HCT116 (cell line): ENCODE measurements around the gene SLC12A5. TPM values are rescaled to one million over a fixed set of nuclear protein-coding genes. Genes with fewer than 3 reads are reported as not detected.

ENCODE experiments used
- ATAC-seq: fragments of 200-7000 bp; cut with Tn5 transposase; 2 replicates; pipeline ENCODE4 v1.9.1; 2020; ENCODE audit warnings: mild to moderate bottlenecking, moderate library complexity
- BruUV-seq: library from RNA; stranded (reverse); fragments of 400-500 nt; replicated peaks from 2 replicates; lab custom pipeline; 2021; lab: Mats Ljungman, UMichigan
- CTCF ChIA-PET: fragments of 300-600 bp; sonication (Branson Sonifier 250); formaldehyde crosslinking; loops from one replicate; lab custom pipeline; 2021; ENCODE audit warnings: antibody characterized with exemption; lab: Charles Lee
- POLR2A ChIA-PET: fragments of 300-600, 350-600 bp; sonication (Branson Sonifier 250); formaldehyde crosslinking; loops from one replicate; lab custom pipeline; 2021; ENCODE audit warnings: antibody characterized with exemption; lab: Charles Lee
- RAD21 ChIA-PET, 2 experiments: fragments of 300-600 bp; sonication (Branson Sonifier 250); formaldehyde crosslinking; loops; one replicate each; lab custom pipeline; 2023; ENCODE audit warnings: low total read pairs in 2 of 2; ENCODE audit not compliant: uncharacterized antibody in 2 of 2, unreplicated experiment in 2 of 2, low non-redundant PET in 1 of 2; lab: Charles Lee
- DNase-seq: peaks from one replicate; pipeline ENCODE4 v3.0.0-alpha.2; 2010; ENCODE audit warnings: low read depth, low spot score
- H2AFZ ChIP-seq: fragments of 200-600 bp; shearing (Covaris generic), sonication (generic); 2 replicates; pipeline ENCODE4 v1.6.1; 2017; ENCODE audit warnings: low read depth, mixed run types, mixed read lengths, antibody characterized with exemption, low read length; ENCODE audit not compliant: poor library complexity, severe bottlenecking
- H3K27ac ChIP-seq: 2 replicates; pipeline ENCODE4 v1.5.1; 2012; ENCODE audit warnings: low read depth, low read length
- H3K27me3 ChIP-seq: fragments of 200-600 bp; sonication (generic); 2 replicates; pipeline ENCODE4 v1.6.1; 2016; ENCODE audit warnings: mixed run types, low read length, mixed read lengths; ENCODE audit not compliant: insufficient read depth
- H3K36me3 ChIP-seq, 2 experiments: fragments of 200-500 bp in 1 of 2; fragments of 200-600 bp in 1 of 2; sonication (Bioruptor generic) in 1 of 2; sonication (generic) in 1 of 2; 2 replicates each; pipeline versions ENCODE4 v1.5.1 to v1.6.1; 2014 to 2016; ENCODE audit warnings: low read length in 2 of 2, inconsistent platforms in 1 of 2, mixed read lengths in 1 of 2, mixed run types in 1 of 2; ENCODE audit not compliant: insufficient read depth in 2 of 2, control insufficient read depth in 1 of 2
- H3K4me1 ChIP-seq, 2 experiments: fragments of 200-600 bp in 1 of 2; sonication (generic) in 1 of 2; 2 replicates each; pipeline versions ENCODE4 v1.5.1 to v1.6.1; 2012 to 2017; ENCODE audit warnings: low read length in 2 of 2, inconsistent platforms in 1 of 2, mild to moderate bottlenecking in 1 of 2, mixed read lengths in 1 of 2, mixed run types in 1 of 2, moderate library complexity in 1 of 2; ENCODE audit not compliant: insufficient read depth in 2 of 2, control insufficient read depth in 1 of 2
- H3K4me2 ChIP-seq: fragments of 200-600 bp; sonication (generic); 2 replicates; pipeline ENCODE4 v1.6.1; 2017; ENCODE audit warnings: mixed run types, low read length, mixed read lengths
- H3K4me3 ChIP-seq, 2 experiments: fragments of 200-600 bp in 1 of 2; sonication (generic) in 1 of 2; replicated peaks in 1 of 2; 2 replicates each; pipeline ENCODE4 v1.5.1; 2011 to 2016; ENCODE audit warnings: low read length in 2 of 2, control low read depth in 1 of 2, low read depth in 1 of 2, mild to moderate bottlenecking in 1 of 2, mixed read lengths in 1 of 2, mixed run types in 1 of 2
- H3K79me2 ChIP-seq: fragments of 200-600 bp; sonication (generic); 2 replicates; pipeline ENCODE4 v1.6.1; 2017; ENCODE audit warnings: mild to moderate bottlenecking, mixed run types, low read length, moderate library complexity, mixed read lengths; ENCODE audit not compliant: insufficient read depth
- H3K9ac ChIP-seq: fragments of 200-600 bp; sonication (generic); 2 replicates; pipeline ENCODE4 v1.6.1; 2016; ENCODE audit warnings: low read length, mixed read lengths
- H3K9me2 ChIP-seq: fragments of 200-600 bp; sonication (generic), shearing (Covaris generic); 2 replicates; pipeline ENCODE4 v1.6.1; 2017; ENCODE audit warnings: mixed run types, mild to moderate bottlenecking, moderate library complexity; ENCODE audit not compliant: insufficient read depth
- H3K9me3 ChIP-seq, 2 experiments: fragments of 200-500 bp in 1 of 2; fragments of 200-600 bp in 1 of 2; sonication (Bioruptor generic) in 1 of 2; sonication (generic) in 1 of 2; 2 replicates each; pipeline ENCODE4 v1.6.1; 2014 to 2017; ENCODE audit warnings: low read length in 2 of 2, mixed read lengths in 2 of 2, inconsistent platforms in 1 of 2, low read depth in 1 of 2, mild to moderate bottlenecking in 1 of 2, mixed run types in 1 of 2, moderate library complexity in 1 of 2; ENCODE audit not compliant: control insufficient read depth in 1 of 2, insufficient read depth in 1 of 2
- H4K20me1 ChIP-seq: fragments of 200-600 bp; sonication (generic), shearing (Covaris generic); 2 replicates; pipeline ENCODE4 v1.6.1; 2017; ENCODE audit warnings: mixed run types, mild to moderate bottlenecking, moderate library complexity; ENCODE audit not compliant: insufficient read depth
- ATF3 ChIP-seq: IDR thresholded peaks from 2 replicates; pipeline ENCODE4 v1.6.1; 2012
- CBX3 ChIP-seq: IDR thresholded peaks from 2 replicates; pipeline ENCODE4 v1.6.1; 2012; ENCODE audit warnings: low read depth
- CEBPB ChIP-seq: IDR thresholded peaks from 2 replicates; pipeline ENCODE4 v1.6.1; 2012; ENCODE audit warnings: low read depth
- EZH2phosphoT487 ChIP-seq: fragments of 200-600 bp; IDR thresholded peaks from 2 replicates; pipeline ENCODE4 v1.6.1; 2018; ENCODE audit warnings: antibody characterized with exemption, borderline replicate concordance
- POLR2AphosphoS5 ChIP-seq: IDR thresholded peaks from 2 replicates; pipeline ENCODE4 v1.6.1; 2011; ENCODE audit warnings: mild to moderate bottlenecking, low read depth, low read length, moderate library complexity
- SIN3A ChIP-seq: IDR thresholded peaks from 2 replicates; pipeline ENCODE4 v1.6.1; 2012; ENCODE audit warnings: low read depth
- YY1 ChIP-seq: IDR thresholded peaks from 2 replicates; pipeline ENCODE4 v1.6.1; 2011; ENCODE audit warnings: low read length, low read depth, moderate library complexity, mild to moderate bottlenecking; ENCODE audit not compliant: insufficient replicate concordance; ENCODE audit errors: extremely low read depth
- intact Hi-C: fragments of 100-400 bp; cut with micrococcal nuclease; formaldehyde crosslinking; loops from 2 replicates; pipeline ENCODE4 v1.10.0; 2022
- total RNA-seq: library from RNA; stranded (reverse); gene quantifications from one replicate; pipeline ENCODE4 v1.2.1, GENCODE V29; 2021; ENCODE audit not compliant: unreplicated experiment

Gene SLC12A5
- total RNA-seq, 1 experiment from 2014 or later: 1.9 TPM

- Histone ChIP-seq H2AFZ (no peak overlapping the region), H3K36me3 (peaks cover 30 to 38% of the 10 kb centered on the region in 2 experiments; a peak in 3 of 4 replicates), H3K27me3 (no peaks in the 10 kb centered on the region), H3K4me3 (no peak overlapping the region), H3K9ac (no peak overlapping the region), H3K9me2 (no peaks in the 10 kb centered on the region), H4K20me1 (no peaks in the 10 kb centered on the region), H3K79me2 (peaks cover 16% of the 10 kb centered on the region; the same call in 1 of the 2 replicates), H3K9me3 (no peaks in the 10 kb centered on the region), H3K4me2 (no peak overlapping the region), H3K4me1 (no peaks in the 10 kb centered on the region), H3K27ac (no peak overlapping the region)
- CTCF ChIA-PET: no interaction called here
- BruUV-seq: no TSS peak
- TF ChIP-seq EZH2phosphoT487 (no peak), POLR2AphosphoS5 (no peak), ATF3 (no peak)
- DNase-seq: no peak
- intact Hi-C loops: no loop called here
- RAD21 ChIA-PET: no interaction called here
- ATAC-seq: no peak
- POLR2A ChIA-PET: no interaction called here
Measured at GRCh38 chr20:46073024-46073423, 44.0 kb downstream of the SLC12A5 start.

- RAD21 ChIA-PET: no interaction called here
- Histone ChIP-seq H3K4me1 (no peaks in the 10 kb centered on the region), H3K9ac (no peak overlapping the region), H3K4me3 (no peak overlapping the region), H3K79me2 (peaks cover 19% of the 10 kb centered on the region; the same call in 1 of the 2 replicates), H3K27me3 (no peaks in the 10 kb centered on the region), H3K9me3 (no peaks in the 10 kb centered on the region), H3K36me3 (peaks cover 30 to 38% of the 10 kb centered on the region in 2 experiments; a peak in 3 of 4 replicates), H3K4me2 (no peak overlapping the region), H2AFZ (no peak overlapping the region), H3K9me2 (no peaks in the 10 kb centered on the region), H4K20me1 (no peaks in the 10 kb centered on the region), H3K27ac (no peak overlapping the region)
- ATAC-seq: no peak
- intact Hi-C loops: no loop called here
- CTCF ChIA-PET: no interaction called here
- DNase-seq: no peak
- no TSS peak for BruUV-seq
- POLR2A ChIA-PET: no interaction called here
- TF ChIP-seq CEBPB: no peak
- no peak for TF ChIP-seq YY1
- TF ChIP-seq SIN3A: no peak
- no peak for TF ChIP-seq CBX3
Measured at GRCh38 chr20:46073443-46073842, 44.4 kb downstream of the SLC12A5 start.
